ENCODE data around the gene APBA1.

APBA1 gene

GRCh38 chr9:69658987-69659675 is 13.0 kb downstream of the APBA1 start:
- H3K27me3 ChIP-seq, result no peaks in the 10 kb centered on the region
- no peaks in the 10 kb centered on the region for H3K9me3 ChIP-seq
- TF ChIP-seq CTCF (IDR thresholded peaks at IDR 0.05), result no peak
- no peaks in the 10 kb centered on the region for H3K36me3 ChIP-seq
- no peak overlapping the region for H3K4me3 ChIP-seq
- no peaks in the 10 kb centered on the region for H3K4me1 ChIP-seq
- no peak for DNase-seq
- intact Hi-C loops (cut with DNase I; ENCODE audit: low total_unique reads), result no loop called here
- no peak overlapping the region for H3K27ac ChIP-seq

- Histone ChIP-seq H3K4me3 (no peak overlapping the region), H3K27me3 (no peaks in the 10 kb centered on the region), H3K4me1 (no peaks in the 10 kb centered on the region), H3K27ac (no peak overlapping the region), H3K36me3 (no peaks in the 10 kb centered on the region), H3K9me3 (no peaks in the 10 kb centered on the region)
- no peak for TF ChIP-seq CTCF (IDR thresholded peaks at IDR 0.05)
- DNase-seq, result no peak
- intact Hi-C loops (cut with DNase I; ENCODE audit: low total_unique reads), result no loop called here
Observed at GRCh38 chr9:69657269-69657668, 14.9 kb downstream of the APBA1 start.

GRCh38 chr9:69655065-69655464 is 17.1 kb downstream of the APBA1 start:
- TF ChIP-seq CTCF (IDR thresholded peaks at IDR 0.05), result no peak
- Histone ChIP-seq H3K4me3 (no peak overlapping the region), H3K36me3 (no peaks in the 10 kb centered on the region), H3K9me3 (no peaks in the 10 kb centered on the region), H3K27me3 (no peaks in the 10 kb centered on the region), H3K27ac (no peak overlapping the region), H3K4me1 (no peaks in the 10 kb centered on the region)
- intact Hi-C loops (cut with DNase I; ENCODE audit: low total_unique reads), result no loop called here
- no peak for DNase-seq

- Histone ChIP-seq H3K4me3 (no peak overlapping the region), H3K27ac (no peak overlapping the region), H3K27me3 (no peaks in the 10 kb centered on the region), H3K36me3 (no peaks in the 10 kb centered on the region), H3K9me3 (no peaks in the 10 kb centered on the region), H3K4me1 (no peaks in the 10 kb centered on the region)
- no peak for DNase-seq
- TF ChIP-seq CTCF (IDR thresholded peaks at IDR 0.05), result no peak
- intact Hi-C loops (cut with DNase I; ENCODE audit: low total_unique reads), result no loop called here
Observed at GRCh38 chr9:69653261-69653660, 18.9 kb downstream of the APBA1 start.

GRCh38 chr9:69649566-69650250 is 22.5 kb downstream of the APBA1 start:
- Histone ChIP-seq H3K9me3 (no peaks in the 10 kb centered on the region), H3K4me3 (no peak overlapping the region), H3K27ac (no peak overlapping the region), H3K27me3 (no peaks in the 10 kb centered on the region), H3K4me1 (no peaks in the 10 kb centered on the region), H3K36me3 (no peaks in the 10 kb centered on the region)
- no peak for DNase-seq
- TF ChIP-seq CTCF (IDR thresholded peaks at IDR 0.05), result no peak
- intact Hi-C loops (cut with DNase I; ENCODE audit: low total_unique reads), result no loop called here

Measured in tibial artery (tissue), 4 donors.